ENCODE data around the gene ERP44.
A peak's percentile ranks its signal among the peaks of the same experiment; 100 is the strongest.
"Not testable (repeated sequence)": the region's sequence is repeated elsewhere in the genome, so short reads cannot be mapped to it uniquely, and the experiment has no call there.

The ERP44 gene

DNA sequence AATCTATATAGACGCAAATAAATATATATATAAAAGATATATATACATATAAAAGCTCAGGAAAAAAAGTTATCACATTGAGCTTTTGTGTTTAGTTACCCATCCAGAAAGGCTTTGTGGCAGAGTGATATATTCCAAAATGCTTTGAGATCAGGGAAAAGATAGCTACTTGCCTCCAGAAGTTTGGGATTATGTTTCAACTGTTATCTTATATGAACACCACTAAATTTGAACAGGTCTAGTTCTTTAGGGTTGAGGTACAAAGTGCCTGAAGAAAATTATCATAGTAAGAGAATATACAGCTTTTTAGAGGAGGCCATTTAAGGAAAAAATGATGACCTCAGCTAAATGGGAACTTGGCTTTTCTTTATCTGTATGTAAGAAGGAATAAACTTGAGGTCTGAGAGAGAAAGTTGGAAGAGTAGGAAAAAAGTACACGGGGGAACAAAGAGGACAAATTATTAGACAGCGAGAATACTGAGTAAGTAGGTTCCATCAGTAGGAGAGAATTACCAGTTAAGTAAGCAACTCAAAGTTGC, 2.4 kb downstream of the ERP44 start:
- H3K27me3 Mint-ChIP-seq: no peaks in the 10 kb centered on the region
- DNase-seq (ENCODE audit: low spot score in 2 of 2) (no peak), ATAC-seq (replicated peaks; ENCODE audit: extremely low read depth, poor library complexity, severe bottlenecking) (no peak)
- H3K4me1 Mint-ChIP-seq: peaks cover 58% of the 10 kb centered on the region
- H3K4me3 Mint-ChIP-seq: peak overlapping the region; percentile 2
- H3K9me3 Mint-ChIP-seq: no peaks in the 10 kb centered on the region
- H3K27ac Mint-ChIP-seq (ENCODE audit: low read depth): no peak overlapping the region
- H3K36me3 Mint-ChIP-seq (ENCODE audit: insufficient read depth): peaks cover 9% of the 10 kb centered on the region

DNA sequence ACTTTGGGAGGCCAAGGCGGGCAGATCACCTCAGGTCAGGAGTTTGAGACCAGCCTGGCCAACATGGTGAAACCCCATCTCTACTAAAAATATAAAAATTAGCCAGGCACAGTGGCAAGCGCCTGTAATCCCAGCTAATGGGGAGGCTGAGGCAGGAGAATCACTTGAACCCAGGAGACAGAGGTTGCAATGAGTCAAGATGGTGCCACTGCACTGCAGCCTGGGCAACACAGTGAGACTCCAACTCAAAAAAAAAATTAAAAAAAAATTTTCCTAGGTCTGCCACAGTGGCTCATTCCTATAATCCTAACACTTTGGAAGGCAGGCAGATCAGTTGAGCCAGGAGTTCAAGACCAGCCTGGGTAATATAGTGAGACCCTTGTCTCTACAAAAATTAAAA, 4.4 kb downstream of the ERP44 start:
- Mint-ChIP-seq H3K4me1 (peaks cover 57% of the 10 kb centered on the region), H3K36me3 (ENCODE audit: insufficient read depth) (peaks cover 11% of the 10 kb centered on the region)
- H3K27me3 Mint-ChIP-seq; H3K4me3 Mint-ChIP-seq; ATAC-seq (replicated peaks; ENCODE audit: extremely low read depth, poor library complexity, severe bottlenecking); DNase-seq (ENCODE audit: low spot score in 2 of 2); H3K27ac Mint-ChIP-seq (ENCODE audit: low read depth); H3K9me3 Mint-ChIP-seq: not testable (repeated sequence)

DNA sequence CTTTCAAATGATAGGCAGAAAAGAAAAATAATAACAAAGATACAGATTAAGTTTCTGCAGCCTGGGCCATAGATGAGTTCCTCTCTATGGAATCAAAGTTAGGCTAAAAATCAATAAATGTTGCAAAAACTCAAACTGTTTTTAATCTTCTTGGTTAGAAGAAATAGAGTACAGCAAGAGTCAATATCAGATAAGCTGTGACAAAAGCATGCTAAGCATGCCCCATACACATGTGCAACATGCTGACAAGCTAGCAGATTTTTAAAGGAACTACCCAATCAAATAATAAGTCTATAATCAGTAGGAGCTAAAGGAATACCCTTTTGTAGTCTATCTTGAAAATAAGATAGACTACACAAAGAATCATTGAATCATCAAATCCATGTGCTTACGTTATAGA, 6.7 kb downstream of the ERP44 start:
- Mint-ChIP-seq H3K27me3 (no peaks in the 10 kb centered on the region), H3K27ac (ENCODE audit: low read depth) (no peak overlapping the region), H3K4me3 (no peak overlapping the region), H3K9me3 (no peaks in the 10 kb centered on the region), H3K36me3 (ENCODE audit: insufficient read depth) (peaks cover 4% of the 10 kb centered on the region), H3K4me1 (peaks cover 60% of the 10 kb centered on the region)
- ATAC-seq (replicated peaks; ENCODE audit: extremely low read depth, poor library complexity, severe bottlenecking) (no peak), DNase-seq (ENCODE audit: low spot score in 2 of 2) (no peak)

DNA sequence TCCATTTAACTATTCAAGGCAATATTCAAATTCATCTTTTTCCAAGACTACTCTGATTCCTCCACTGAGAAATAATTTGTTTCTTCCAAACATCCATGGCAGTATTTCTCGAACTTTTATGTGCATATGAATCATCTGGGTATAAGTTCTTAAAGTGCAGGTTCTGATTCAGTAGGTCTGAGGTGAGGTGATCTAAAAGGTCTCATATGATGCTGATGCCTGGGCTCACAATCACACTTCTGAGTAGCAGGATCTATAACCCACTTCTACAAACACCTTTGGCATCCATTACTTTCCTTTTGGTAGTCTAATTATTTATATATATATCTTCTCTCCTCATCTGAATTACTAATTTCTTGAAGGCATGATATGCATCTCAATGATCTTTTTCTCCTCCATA, 7.2 kb downstream of the ERP44 start:
- Mint-ChIP-seq H3K4me3 (no peak overlapping the region), H3K4me1 (peaks cover 62% of the 10 kb centered on the region), H3K9me3 (no peaks in the 10 kb centered on the region), H3K27me3 (no peaks in the 10 kb centered on the region), H3K36me3 (ENCODE audit: insufficient read depth) (peaks cover 4% of the 10 kb centered on the region), H3K27ac (ENCODE audit: low read depth) (no peak overlapping the region)
- ATAC-seq (replicated peaks; ENCODE audit: extremely low read depth, poor library complexity, severe bottlenecking) (no peak), DNase-seq (ENCODE audit: low spot score in 2 of 2) (no peak)

DNA sequence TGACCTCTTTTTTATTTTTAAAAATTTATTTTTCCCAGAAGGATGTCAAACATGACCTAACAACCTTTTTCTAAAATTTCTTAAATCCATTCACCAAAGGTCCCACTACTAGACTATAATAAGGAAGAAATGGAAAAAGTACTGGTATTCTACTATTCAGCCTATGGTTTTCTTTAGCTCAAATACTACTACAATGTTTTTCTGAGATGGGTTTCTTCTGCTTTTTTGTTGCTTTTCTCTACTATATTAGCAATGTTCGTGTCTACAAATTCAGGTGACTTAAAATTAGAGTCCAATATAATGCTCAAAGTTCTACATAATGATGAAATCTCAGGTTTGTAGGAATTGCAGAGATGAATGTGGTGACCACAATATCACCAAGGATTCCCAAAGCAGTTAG, 7.9 kb downstream of the ERP44 start:
- DNase-seq (ENCODE audit: low spot score in 2 of 2): no peak
- Mint-ChIP-seq H3K27ac (ENCODE audit: low read depth) (no peak overlapping the region), H3K9me3 (no peaks in the 10 kb centered on the region), H3K4me3 (no peak overlapping the region), H3K4me1 (peaks cover 62% of the 10 kb centered on the region), H3K36me3 (ENCODE audit: insufficient read depth) (peaks cover 4% of the 10 kb centered on the region), H3K27me3 (no peaks in the 10 kb centered on the region)
- no peak for ATAC-seq (replicated peaks; ENCODE audit: extremely low read depth, poor library complexity, severe bottlenecking)

DNA sequence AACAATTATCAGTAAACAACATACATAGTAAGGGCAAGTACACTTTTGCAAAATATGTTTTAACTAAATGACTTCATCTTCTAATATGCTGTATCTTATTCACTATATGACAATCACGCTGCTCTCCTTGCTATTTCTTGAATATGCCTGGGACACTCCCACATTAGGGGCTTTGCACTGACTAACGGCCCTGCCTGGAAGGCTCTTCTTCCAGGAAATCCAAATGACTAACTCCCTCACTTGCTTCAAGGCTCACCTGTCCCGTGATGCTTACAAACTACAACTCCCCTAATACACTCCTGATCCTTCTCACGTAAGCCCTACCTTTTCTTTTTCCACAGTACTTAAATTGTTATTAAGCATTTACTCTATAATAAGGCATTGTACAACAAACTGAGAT, 10.6 kb downstream of the ERP44 start:
- H3K4me1 Mint-ChIP-seq: peaks cover 68% of the 10 kb centered on the region
- no peaks in the 10 kb centered on the region for H3K9me3 Mint-ChIP-seq
- ATAC-seq (replicated peaks; ENCODE audit: extremely low read depth, poor library complexity, severe bottlenecking) (no peak), DNase-seq (ENCODE audit: low spot score in 2 of 2) (no peak)
- peaks cover 2% of the 10 kb centered on the region for H3K36me3 Mint-ChIP-seq (ENCODE audit: insufficient read depth)
- no peak overlapping the region for H3K4me3 Mint-ChIP-seq
- no peaks in the 10 kb centered on the region for H3K27me3 Mint-ChIP-seq
- H3K27ac Mint-ChIP-seq (ENCODE audit: low read depth): peak overlapping the region; percentile 78

DNA sequence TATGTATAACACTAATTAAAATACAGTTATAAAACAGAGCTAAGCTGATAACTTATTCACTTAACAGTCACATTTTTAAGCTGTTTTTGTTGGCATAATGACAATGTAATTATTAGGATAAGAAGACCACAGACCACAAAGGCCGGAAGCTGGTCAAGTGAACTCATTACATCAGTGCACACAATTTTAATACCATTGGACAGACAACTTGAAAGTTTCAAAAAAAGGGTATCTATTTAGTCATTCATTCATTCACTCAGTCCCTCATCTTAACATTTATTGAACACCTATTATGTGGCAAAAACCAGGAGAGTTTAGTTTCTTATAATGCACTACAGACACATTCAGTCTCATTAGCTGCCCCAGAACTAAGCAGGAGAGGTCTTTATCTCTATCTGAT, 11.6 kb downstream of the ERP44 start:
- H3K4me1 Mint-ChIP-seq: peaks cover 74% of the 10 kb centered on the region
- ATAC-seq (replicated peaks; ENCODE audit: extremely low read depth, poor library complexity, severe bottlenecking): no peak
- H3K36me3 Mint-ChIP-seq (ENCODE audit: insufficient read depth): peaks cover 2% of the 10 kb centered on the region
- H3K27me3 Mint-ChIP-seq: no peaks in the 10 kb centered on the region
- H3K27ac Mint-ChIP-seq (ENCODE audit: low read depth): peak overlapping the region; percentile 78
- no peaks in the 10 kb centered on the region for H3K9me3 Mint-ChIP-seq
- DNase-seq (ENCODE audit: low spot score in 2 of 2): no peak
- peak overlapping the region; percentile 18 for H3K4me3 Mint-ChIP-seq

DNA sequence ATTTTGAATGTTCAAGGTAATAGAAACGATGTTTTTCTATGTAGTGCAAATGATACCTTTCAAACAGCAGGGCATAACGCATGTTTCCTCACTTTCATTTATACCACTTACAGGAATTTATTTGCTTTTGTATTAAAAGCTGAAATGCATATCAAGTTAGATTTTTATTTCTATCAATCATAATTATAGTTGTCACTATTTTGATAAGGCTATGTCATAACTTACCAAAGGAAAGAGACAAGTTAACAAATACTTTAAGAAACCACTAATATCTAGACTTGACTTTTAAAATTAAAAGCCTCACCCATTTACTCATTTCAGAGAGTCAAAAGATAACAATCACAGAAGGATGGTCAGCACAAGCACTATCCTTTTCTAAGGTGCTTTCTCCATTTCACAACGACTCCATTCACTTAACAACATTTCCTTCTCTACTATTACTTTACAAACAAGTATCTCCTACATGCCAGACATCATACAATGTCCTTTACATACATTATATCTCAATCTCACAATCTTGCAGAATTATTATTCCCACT, 12.6 kb downstream of the ERP44 start:
- Mint-ChIP-seq H3K27ac (ENCODE audit: low read depth) (peak overlapping the region; percentile 3), H3K27me3 (no peaks in the 10 kb centered on the region), H3K36me3 (ENCODE audit: insufficient read depth) (peaks cover 2% of the 10 kb centered on the region), H3K9me3 (no peaks in the 10 kb centered on the region), H3K4me1 (peaks cover 73% of the 10 kb centered on the region), H3K4me3 (no peak overlapping the region)
- no peak for DNase-seq (ENCODE audit: low spot score in 2 of 2)
- ATAC-seq (replicated peaks; ENCODE audit: extremely low read depth, poor library complexity, severe bottlenecking): no peak

DNA sequence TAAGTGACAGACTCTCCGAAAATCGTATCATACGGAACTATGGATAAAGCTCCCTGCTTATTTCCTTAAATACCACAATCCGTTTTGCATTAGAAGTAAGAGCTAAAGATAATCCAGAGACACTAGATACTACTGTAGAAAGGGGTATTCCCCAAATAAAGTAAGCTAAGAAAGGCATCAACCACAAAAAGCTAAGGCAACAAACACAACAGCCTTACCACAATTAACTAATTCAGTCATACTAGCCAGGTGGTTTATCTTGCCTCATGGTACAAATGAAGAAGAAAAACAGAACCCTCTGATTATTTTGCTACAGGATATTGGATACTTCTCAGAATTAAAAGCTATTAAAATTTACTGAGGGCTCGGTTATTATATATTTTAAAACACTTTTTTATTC, 14.1 kb downstream of the ERP44 start:
- H3K36me3 Mint-ChIP-seq (ENCODE audit: insufficient read depth): no peaks in the 10 kb centered on the region
- no peaks in the 10 kb centered on the region for H3K27me3 Mint-ChIP-seq
- ATAC-seq (replicated peaks; ENCODE audit: extremely low read depth, poor library complexity, severe bottlenecking) (peak; percentile 85), DNase-seq (ENCODE audit: low spot score in 2 of 2) (no peak)
- no peak overlapping the region for H3K4me3 Mint-ChIP-seq
- peak overlapping the region; percentile 39 for H3K27ac Mint-ChIP-seq (ENCODE audit: low read depth)
- peaks cover 76% of the 10 kb centered on the region for H3K4me1 Mint-ChIP-seq
- H3K9me3 Mint-ChIP-seq: no peaks in the 10 kb centered on the region

DNA sequence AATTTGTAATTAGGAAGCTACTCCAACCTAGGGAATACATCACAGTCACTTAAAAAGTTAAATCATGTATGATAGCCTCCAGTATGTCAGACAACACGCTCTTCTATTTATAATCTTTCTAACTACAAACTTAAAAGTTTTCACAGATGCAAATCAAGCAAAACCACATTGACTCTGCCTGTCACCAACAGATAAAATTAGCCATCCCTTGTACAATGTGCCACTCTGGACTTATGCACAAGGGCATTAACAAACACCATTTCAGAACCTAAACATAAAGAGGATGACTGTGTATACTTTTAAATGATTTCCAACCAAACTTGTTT, 14.7 kb downstream of the ERP44 start:
- no peak for DNase-seq (ENCODE audit: low spot score in 2 of 2)
- H3K4me3 Mint-ChIP-seq: peak overlapping the region; percentile 60
- no peaks in the 10 kb centered on the region for H3K9me3 Mint-ChIP-seq
- ATAC-seq (replicated peaks; ENCODE audit: extremely low read depth, poor library complexity, severe bottlenecking): peak; percentile 59
- peak overlapping the region; percentile 66 for H3K27ac Mint-ChIP-seq (ENCODE audit: low read depth)
- H3K36me3 Mint-ChIP-seq (ENCODE audit: insufficient read depth): peaks cover 3% of the 10 kb centered on the region
- H3K27me3 Mint-ChIP-seq: no peaks in the 10 kb centered on the region
- peaks cover 77% of the 10 kb centered on the region for H3K4me1 Mint-ChIP-seq

DNA sequence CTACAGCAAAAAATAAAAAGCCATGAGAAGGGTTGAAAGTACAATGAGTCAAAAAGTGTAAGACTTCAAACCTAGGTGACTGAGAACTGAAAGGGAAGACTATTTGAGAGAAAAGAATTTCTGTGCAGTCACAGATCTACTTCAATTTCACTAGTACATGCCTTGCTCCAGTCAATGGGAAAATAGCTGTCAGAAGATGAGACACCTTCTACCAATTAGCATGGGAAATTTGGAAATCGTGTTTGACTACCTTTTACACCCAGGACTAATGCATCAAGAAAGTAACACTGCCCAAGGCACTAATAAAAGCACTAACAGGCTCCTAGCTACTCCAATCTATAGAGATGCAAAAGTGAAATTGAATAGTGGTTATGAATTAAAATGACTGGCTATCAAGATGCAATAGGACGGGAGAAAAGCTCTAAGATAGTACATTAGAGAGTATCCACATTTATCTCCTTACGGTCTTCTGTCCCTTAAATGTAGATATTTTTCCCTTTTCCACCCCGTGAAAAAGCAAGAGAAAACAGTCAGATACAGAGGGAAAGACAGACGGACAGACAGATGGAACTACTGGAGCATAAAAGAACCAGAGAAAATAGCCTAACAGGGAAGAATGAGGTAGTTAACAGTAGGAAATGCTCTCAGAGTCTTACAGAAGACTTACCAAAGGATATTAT, 15.2 kb downstream of the ERP44 start:
- no peaks in the 10 kb centered on the region for H3K9me3 Mint-ChIP-seq
- H3K4me1 Mint-ChIP-seq: peaks cover 81% of the 10 kb centered on the region
- H3K27ac Mint-ChIP-seq (ENCODE audit: low read depth): peak overlapping the region; percentile 66
- peaks cover 3% of the 10 kb centered on the region for H3K36me3 Mint-ChIP-seq (ENCODE audit: insufficient read depth)
- DNase-seq (ENCODE audit: low spot score in 2 of 2): no peak
- H3K4me3 Mint-ChIP-seq: peak overlapping the region; percentile 60
- no peaks in the 10 kb centered on the region for H3K27me3 Mint-ChIP-seq
- no peak for ATAC-seq (replicated peaks; ENCODE audit: extremely low read depth, poor library complexity, severe bottlenecking)

DNA sequence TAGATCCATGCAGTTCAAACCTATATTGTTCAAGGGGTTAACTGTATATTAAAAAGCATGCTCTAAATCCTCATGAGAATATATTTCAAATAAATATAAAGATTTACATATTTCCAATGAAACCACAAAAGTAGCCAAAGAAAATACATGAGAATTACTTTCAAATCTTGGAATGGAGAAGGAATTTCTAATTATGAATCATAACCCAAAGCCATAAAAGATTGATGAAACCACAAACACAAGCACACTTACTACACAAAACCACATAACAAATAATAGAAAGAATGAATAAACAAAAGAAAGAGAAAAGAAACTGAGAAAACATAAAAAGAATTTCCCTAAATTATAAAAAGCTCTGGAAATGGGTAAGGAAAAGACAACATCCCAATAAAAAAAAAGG, 16.0 kb downstream of the ERP44 start:
- Mint-ChIP-seq H3K9me3 (no peaks in the 10 kb centered on the region), H3K27ac (ENCODE audit: low read depth) (peak overlapping the region; percentile 66), H3K4me3 (no peak overlapping the region), H3K36me3 (ENCODE audit: insufficient read depth) (peaks cover 3% of the 10 kb centered on the region), H3K4me1 (peaks cover 77% of the 10 kb centered on the region), H3K27me3 (no peaks in the 10 kb centered on the region)
- DNase-seq (ENCODE audit: low spot score in 2 of 2) (no peak), ATAC-seq (replicated peaks; ENCODE audit: extremely low read depth, poor library complexity, severe bottlenecking) (no peak)

DNA sequence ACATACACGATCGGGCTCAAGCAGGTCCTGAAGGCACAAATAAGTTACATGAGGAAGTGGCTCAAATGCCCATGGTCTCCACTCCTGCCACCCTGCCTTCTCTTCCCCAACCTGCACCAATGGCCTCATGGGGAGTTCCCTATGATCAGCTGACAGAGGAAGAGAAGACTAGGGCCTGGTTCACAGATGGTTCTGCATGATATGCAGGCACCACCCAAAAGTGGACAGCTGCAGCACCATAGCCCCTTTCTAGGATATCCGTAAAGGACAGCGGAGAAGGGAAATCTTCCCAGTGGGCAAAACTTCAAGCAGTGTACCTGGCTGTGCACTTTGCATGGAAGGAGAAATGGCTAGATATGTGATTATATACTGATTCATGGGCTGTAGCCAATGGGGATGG, 22.5 kb downstream of the ERP44 start:
- DNase-seq (ENCODE audit: low spot score in 2 of 2); H3K36me3 Mint-ChIP-seq (ENCODE audit: insufficient read depth); ATAC-seq (replicated peaks; ENCODE audit: extremely low read depth, poor library complexity, severe bottlenecking); H3K27me3 Mint-ChIP-seq; H3K9me3 Mint-ChIP-seq; H3K4me3 Mint-ChIP-seq; H3K27ac Mint-ChIP-seq (ENCODE audit: low read depth): not testable (repeated sequence)
- H3K4me1 Mint-ChIP-seq: peaks cover 56% of the 10 kb centered on the region
